Fibroblast of villous mesenchyme (primary cell): Measurements from ENCODE around the gene MTFP1. TPM values are rescaled to one million over a fixed set of nuclear protein-coding genes. Genes with fewer than 3 reads are reported as not detected.

Experiments
- DNase-seq: peaks from one replicate; pipeline ENCODE4 v3.0.0-alpha.2; 2010; ENCODE audit warnings: low read depth
- H3K4me3 ChIP-seq: 2 replicates; pipeline ENCODE4 v1.5.1; 2011; ENCODE audit warnings: low read depth, mild to moderate bottlenecking, low read length
- total RNA-seq: library from RNA; depleted of rRNA; stranded (reverse); fragments of >200 nt; gene quantifications from 2 replicates; pipeline ENCODE4 v1.2.3, GENCODE V29; 2012
- TF ChIP-seq, protein P1 (sequence below): IDR thresholded peaks from 2 replicates; pipeline ENCODE4 v1.5.1; 2012; ENCODE audit warnings: low read depth, mild to moderate bottlenecking, low read length; ENCODE audit not compliant: insufficient read depth

Gene MTFP1
- total RNA-seq, 1 donor: 10.8 TPM

DNA sequence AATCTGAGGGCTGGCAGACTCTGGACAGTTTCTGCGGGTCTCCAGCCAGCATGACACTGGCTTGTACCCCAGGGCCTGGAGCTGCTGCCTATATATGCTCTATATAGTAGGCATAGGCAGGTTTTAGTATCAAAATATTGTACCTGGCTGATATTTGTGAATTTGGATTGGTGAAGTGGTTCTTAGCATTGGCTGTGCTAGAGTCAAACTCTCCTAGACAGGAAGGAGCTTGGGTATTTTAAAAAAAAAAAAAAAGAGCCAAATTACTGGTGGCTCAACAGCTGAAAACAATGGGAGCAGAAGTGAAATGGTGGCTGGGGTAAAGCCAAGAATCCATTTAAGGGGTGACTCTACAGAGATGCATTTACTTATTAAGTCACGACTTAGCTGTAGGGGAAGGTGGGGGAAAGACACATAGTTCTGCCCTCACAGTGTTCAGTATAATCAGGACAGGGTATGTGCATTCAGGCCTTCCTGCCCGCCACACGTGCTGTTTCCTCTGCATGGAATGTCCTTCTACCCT is 11.0 kb upstream of the MTFP1 start:
- TF ChIP-seq, protein P1, sequence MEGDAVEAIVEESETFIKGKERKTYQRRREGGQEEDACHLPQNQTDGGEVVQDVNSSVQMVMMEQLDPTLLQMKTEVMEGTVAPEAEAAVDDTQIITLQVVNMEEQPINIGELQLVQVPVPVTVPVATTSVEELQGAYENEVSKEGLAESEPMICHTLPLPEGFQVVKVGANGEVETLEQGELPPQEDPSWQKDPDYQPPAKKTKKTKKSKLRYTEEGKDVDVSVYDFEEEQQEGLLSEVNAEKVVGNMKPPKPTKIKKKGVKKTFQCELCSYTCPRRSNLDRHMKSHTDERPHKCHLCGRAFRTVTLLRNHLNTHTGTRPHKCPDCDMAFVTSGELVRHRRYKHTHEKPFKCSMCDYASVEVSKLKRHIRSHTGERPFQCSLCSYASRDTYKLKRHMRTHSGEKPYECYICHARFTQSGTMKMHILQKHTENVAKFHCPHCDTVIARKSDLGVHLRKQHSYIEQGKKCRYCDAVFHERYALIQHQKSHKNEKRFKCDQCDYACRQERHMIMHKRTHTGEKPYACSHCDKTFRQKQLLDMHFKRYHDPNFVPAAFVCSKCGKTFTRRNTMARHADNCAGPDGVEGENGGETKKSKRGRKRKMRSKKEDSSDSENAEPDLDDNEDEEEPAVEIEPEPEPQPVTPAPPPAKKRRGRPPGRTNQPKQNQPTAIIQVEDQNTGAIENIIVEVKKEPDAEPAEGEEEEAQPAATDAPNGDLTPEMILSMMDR: no peak
- no peak overlapping the region for H3K4me3 ChIP-seq
- no peak for DNase-seq

DNA sequence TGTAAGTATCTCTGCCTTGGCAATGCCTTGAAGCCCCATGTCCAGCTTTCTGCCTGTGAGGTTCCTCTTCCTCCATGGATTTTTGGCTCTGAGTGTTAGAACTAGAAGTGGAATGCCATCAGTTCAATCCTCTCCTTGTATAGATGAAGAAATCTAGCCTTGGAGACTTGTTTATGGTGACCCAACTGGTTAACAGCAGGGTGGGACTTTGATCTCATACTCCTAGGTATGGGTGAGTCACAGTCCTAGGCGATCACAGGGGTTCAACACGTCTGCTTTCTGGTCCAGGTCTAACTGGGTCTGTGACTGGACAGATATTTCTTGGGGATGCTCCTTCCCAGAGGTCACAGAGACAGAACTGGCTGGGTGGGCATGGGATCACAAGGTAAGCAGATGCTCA is 9.2 kb upstream of the MTFP1 start:
- no peak for DNase-seq
- TF ChIP-seq, protein P1: no peak
- no peak overlapping the region for H3K4me3 ChIP-seq

DNA sequence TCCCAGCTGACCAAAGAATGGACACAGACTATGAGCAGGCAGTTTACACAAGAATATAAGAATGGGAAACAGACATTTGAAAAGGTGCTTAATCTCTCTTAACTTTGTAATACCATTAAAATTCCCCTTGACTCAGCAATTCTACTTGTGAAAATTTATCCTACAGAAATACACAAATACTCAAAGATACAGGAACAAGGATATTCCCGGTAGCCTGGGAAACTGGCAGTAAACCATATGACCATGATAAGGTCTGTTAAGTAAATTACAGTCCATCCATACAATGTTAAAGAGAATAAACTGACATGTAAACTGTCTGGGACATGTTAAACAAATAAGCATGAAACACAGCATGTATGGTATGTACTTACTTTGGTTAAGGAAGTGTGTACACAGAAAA is 8.7 kb upstream of the MTFP1 start:
- TF ChIP-seq, protein P1: no peak
- no peak overlapping the region for H3K4me3 ChIP-seq
- DNase-seq: no peak

GRCh38 chr22:30420347-30421125 is 5.0 kb upstream of the MTFP1 start:
- no peak overlapping the region for H3K4me3 ChIP-seq
- DNase-seq: peak; percentile 68
- TF ChIP-seq, protein P1: no peak

GRCh38 chr22:30421695-30422480 is 3.7 kb upstream of the MTFP1 start:
- no peak for DNase-seq

DNA sequence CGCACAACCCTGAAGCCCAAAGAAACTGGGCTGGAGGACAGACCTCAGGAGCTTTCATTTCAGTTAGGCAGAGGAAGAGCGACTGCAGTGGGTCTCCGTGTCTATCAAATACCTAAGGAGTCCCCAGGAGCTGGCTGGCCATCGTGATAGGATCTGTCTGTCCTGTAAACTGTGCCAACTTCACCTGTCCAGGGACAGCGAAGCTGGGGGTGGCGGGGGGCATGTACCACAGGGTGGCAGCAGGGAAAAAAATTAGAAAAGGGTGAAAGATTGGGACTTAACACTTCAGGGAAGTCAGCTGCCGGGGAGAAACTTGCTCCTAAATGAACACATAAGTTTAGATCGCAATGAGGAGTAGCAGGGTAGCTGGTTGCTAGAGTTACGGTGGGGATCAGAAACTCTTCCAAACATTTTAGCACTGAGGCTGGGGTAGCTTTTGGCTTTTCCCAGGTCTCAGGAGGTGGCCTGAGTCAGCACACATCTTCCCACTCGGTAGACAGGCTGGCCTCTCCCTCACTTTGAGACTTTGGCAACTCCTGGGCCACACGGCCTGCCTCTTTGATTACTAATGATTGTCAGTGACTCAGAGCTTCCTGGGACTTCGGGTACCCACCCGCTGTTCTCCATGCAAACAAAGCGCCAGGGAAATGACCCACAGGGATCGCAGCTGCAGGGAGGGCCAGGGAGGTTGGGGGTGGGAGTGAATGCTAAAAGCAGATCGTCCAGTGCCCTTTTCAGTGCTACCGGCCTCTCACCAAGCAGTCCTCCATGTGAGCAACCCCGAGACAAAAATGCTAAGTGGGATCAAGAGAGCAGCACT is 2.9 kb upstream of the MTFP1 start:
- H3K4me3 ChIP-seq: peak overlapping the region; percentile 71
- TF ChIP-seq, protein P1: no peak
- peak; percentile 87 for DNase-seq

More at GRCh38 chr22:30421695-30422480, 3.7 kb upstream of the MTFP1 start:
- TF ChIP-seq, protein P1: no peak
- peak overlapping the region; percentile 71 for H3K4me3 ChIP-seq
